Left colon (tissue), 2 donors: ENCODE measurements around the gene ETF1. TPM values are rescaled to one million over a fixed set of nuclear protein-coding genes. Genes with fewer than 3 reads are reported as not detected.
A peak's percentile ranks its signal among the peaks of the same experiment; 100 is the strongest.

Experiments used
- ATAC-seq: fragments of 200-7000 bp; cut with Tn5 transposase; one replicate; pipeline ENCODE4 v1.9.1; 2020; ENCODE audit warnings: mild to moderate bottlenecking, moderate library complexity
- DNase-seq, 2 donors: peaks; one replicate each; pipeline ENCODE4 v3.0.0-alpha.2; 2020
- intact Hi-C, 2 donors: fragments of 100-400 bp; cut with DNase I in 1 of 2; cut with micrococcal nuclease in 1 of 2; formaldehyde crosslinking; loops; one replicate each; pipeline versions ENCODE4 v1.11.2 to v1.14.0; 2022; cut with DNase I, micrococcal nuclease
- long read RNA-seq: library from polyadenylated mRNA; unstranded; transcript quantifications from one replicate; pipeline ENCODE4 v2.0.0, GENCODE V29; 2021
- total RNA-seq, 2 donors: library from RNA; stranded (reverse); fragmentation: NEBNext Ultra II Directional; extraction: Animal tissue kit (Norgen Biotek cat#: 25700); gene quantifications; one replicate each; pipeline ENCODE4 v1.2.1, GENCODE V29; 2021
- donor health status: DM: no; HTN: no; CAD: no.
- donor health status: DM: yes; HTN: yes; CAD: no.

Gene ETF1
- total RNA-seq = 10 to 100 TPM; 73.5 to 83.3 TPM
- long read RNA-seq, transcript ETF1-201 (11 exons, 3,742 nt) = major isoform, 41 of 69 reads
- long read RNA-seq, partial matches to known transcripts = 20 of 69 reads
- long read RNA-seq, other reads (novel, unspliced or antisense) = 8 of 69 reads

- intact Hi-C loops = no loop called here
- DNase-seq (peak; percentile 100), ATAC-seq (peak; percentile 87)
Measured at GRCh38 chr5:138542956-138543729, at the start of gene ETF1. Gene ETF1, minus strand, starts transcription at chr5:138543236. Its CDS starts 318 bp downstream, at chr5:138542918.

- intact Hi-C loops = loop anchor here in 1 of 2 donors (10.0 kb wide), 1 partner anchor 677 kb away; no protein-coding TSS in a partner anchor
- DNase-seq (no peak), ATAC-seq (no peak)
Measured at GRCh38 chr5:138588013-138588788, 45.2 kb upstream of the ETF1 start.

GRCh38 chr5:138585157-138585556, 42.1 kb upstream of the ETF1 start:
- intact Hi-C loops = loop anchor here in 1 of 2 donors (10.0 kb wide), 1 partner anchor 680 kb away; no protein-coding TSS in a partner anchor
- DNase-seq (no peak), ATAC-seq (peak; percentile 72)

- ATAC-seq (peak; percentile 53), DNase-seq (no peak)
- intact Hi-C loops = loop anchor here in 1 of 2 donors (10.0 kb wide), 1 partner anchor 681 kb away; no protein-coding TSS in a partner anchor
Measured at GRCh38 chr5:138583984-138584637, 41.1 kb upstream of the ETF1 start.

- intact Hi-C loops = loop anchor here in 1 of 2 donors (10.0 kb wide), 1 partner anchor 682 kb away; no protein-coding TSS in a partner anchor
- ATAC-seq (no peak), DNase-seq (no peak)
Measured at GRCh38 chr5:138582959-138583358, 39.9 kb upstream of the ETF1 start.

- DNase-seq (no peak), ATAC-seq (no peak)
- intact Hi-C loops = loop anchor here in 1 of 2 donors (10.0 kb wide), 1 partner anchor 684 kb away; no protein-coding TSS in a partner anchor
Measured at GRCh38 chr5:138580777-138581176, 37.7 kb upstream of the ETF1 start.

GRCh38 chr5:138580001-138580400, 37.0 kb upstream of the ETF1 start:
- ATAC-seq = no peak
- DNase-seq = no peak
- intact Hi-C loops = loop anchor here in 1 of 2 donors (10.0 kb wide), 1 partner anchor 685 kb away; no protein-coding TSS in a partner anchor

- DNase-seq (no peak), ATAC-seq (no peak)
- intact Hi-C loops = no loop called here
Measured at GRCh38 chr5:138579517-138579863, 36.5 kb upstream of the ETF1 start.

GRCh38 chr5:138577452-138577851, 34.4 kb upstream of the ETF1 start:
- DNase-seq (peak in 1 of 2 donors; percentile 11), ATAC-seq (no peak)
- intact Hi-C loops = no loop called here

GRCh38 chr5:138575194-138576015, 32.4 kb upstream of the ETF1 start, which contains the start of gene HSPA9:
Gene HSPA9, minus strand, starts transcription at chr5:138575401. Its CDS starts 83 bp downstream, at chr5:138575318.
- ATAC-seq (peak; percentile 92), DNase-seq (peak; percentile 98 to 99)
- intact Hi-C loops = no loop called here

- DNase-seq (no peak), ATAC-seq (peak; percentile 35)
- intact Hi-C loops = no loop called here
Measured at GRCh38 chr5:138574744-138575193, 31.7 kb upstream of the ETF1 start.

GRCh38 chr5:138573949-138574670, 31.1 kb upstream of the ETF1 start:
- ATAC-seq (no peak), DNase-seq (no peak)
- intact Hi-C loops = no loop called here

GRCh38 chr5:138573223-138573622, 30.2 kb upstream of the ETF1 start:
- intact Hi-C loops = no loop called here
- no peak for ATAC-seq

GRCh38 chr5:138570871-138571270, 27.8 kb upstream of the ETF1 start:
- intact Hi-C loops = no loop called here
- ATAC-seq (no peak), DNase-seq (no peak)

More at GRCh38 chr5:138573223-138573622, 30.2 kb upstream of the ETF1 start:
- DNase-seq = no peak

GRCh38 chr5:138569782-138570181, 26.7 kb upstream of the ETF1 start:
- DNase-seq = no peak
- intact Hi-C loops = no loop called here
- ATAC-seq = no peak

GRCh38 chr5:138568061-138568824, 25.2 kb upstream of the ETF1 start:
- no peak for ATAC-seq
- intact Hi-C loops = no loop called here
- no peak for DNase-seq

- intact Hi-C loops = no loop called here
- ATAC-seq = no peak
- DNase-seq = no peak
Measured at GRCh38 chr5:138566792-138567191, 23.8 kb upstream of the ETF1 start.
